WI38 (cell line): Measurements from ENCODE around the gene PSEN1.

Experiments
- H3K4me3 ChIP-seq: 2 replicates; pipeline ENCODE4 v1.5.1; 2011; ENCODE audit warnings: low read depth, mild to moderate bottlenecking, control low read depth, low read length
- CTCF ChIP-seq: IDR thresholded peaks from 2 replicates; pipeline ENCODE4 v1.5.1; 2012; ENCODE audit warnings: low read depth, mild to moderate bottlenecking, control low read depth, low read length

PSEN1 gene

GRCh38 chr14:73227812-73228781, 91.8 kb downstream of the PSEN1 start:
- H3K4me3 ChIP-seq, result peak overlapping the region; percentile 21
- no peak for TF ChIP-seq CTCF

- TF ChIP-seq CTCF, result no peak
- H3K4me3 ChIP-seq, result no peak overlapping the region
Observed at GRCh38 chr14:73230051-73230450, 93.7 kb downstream of the PSEN1 start.

GRCh38 chr14:73231981-73232851, 95.9 kb downstream of the PSEN1 start:
- 0 out of 2 replicates have a peak, but pooled peaks have one; percentile 24 for TF ChIP-seq CTCF
- no peak overlapping the region for H3K4me3 ChIP-seq

- TF ChIP-seq CTCF, result no peak
- H3K4me3 ChIP-seq, result no peak overlapping the region
Observed at GRCh38 chr14:73232984-73233383, 96.7 kb downstream of the PSEN1 start.

- TF ChIP-seq CTCF, result no peak
- no peak overlapping the region for H3K4me3 ChIP-seq
Observed at GRCh38 chr14:73233564-73233963, 97.3 kb downstream of the PSEN1 start.

- no peak overlapping the region for H3K4me3 ChIP-seq
- TF ChIP-seq CTCF, result no peak
Observed at GRCh38 chr14:73234029-73234428, 97.7 kb downstream of the PSEN1 start.
